ENCODE data around the gene ORC2.
"Not testable (repeated sequence)": the region's sequence is repeated elsewhere in the genome, so short reads cannot be mapped to it uniquely, and the experiment has no call there.

The ORC2 gene

GRCh38 chr2:200963124-200963917 lies at the start of gene ORC2:
Gene ORC2, minus strand, starts transcription at chr2:200963660. Its CDS starts 5,537 bp downstream, at chr2:200958123.
- peak; percentile 76 to 85 for DNase-seq (ENCODE audit: low read depth in 2 of 2)

GRCh38 chr2:201008296-201008829 lies 44.9 kb upstream of the ORC2 start:
- DNase-seq (ENCODE audit: low read depth in 2 of 2): no peak

DNA sequence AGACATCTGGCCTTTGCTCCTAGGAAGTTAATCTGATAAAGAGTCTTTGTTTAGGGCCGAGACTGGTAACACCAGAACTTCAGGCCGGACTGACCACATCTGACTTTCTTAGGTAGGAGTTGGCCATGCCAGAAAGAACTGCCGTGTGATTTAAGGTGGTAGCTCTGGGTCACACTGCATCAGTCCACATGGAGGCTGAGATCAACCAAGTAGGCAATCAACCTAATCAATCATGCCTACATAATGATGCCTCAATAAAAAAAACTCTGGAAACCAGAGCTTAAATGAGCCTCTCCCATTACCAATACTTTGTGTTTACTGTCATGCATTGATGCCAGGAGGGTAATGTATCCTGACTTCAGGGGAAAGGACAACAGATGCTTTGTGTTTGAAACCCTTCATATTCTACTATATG lies 44.1 kb upstream of the ORC2 start:
- no peak for DNase-seq (ENCODE audit: low read depth in 2 of 2)

GRCh38 chr2:201006704-201007103 lies 43.2 kb upstream of the ORC2 start:
- DNase-seq (ENCODE audit: low read depth in 2 of 2): no peak

DNA sequence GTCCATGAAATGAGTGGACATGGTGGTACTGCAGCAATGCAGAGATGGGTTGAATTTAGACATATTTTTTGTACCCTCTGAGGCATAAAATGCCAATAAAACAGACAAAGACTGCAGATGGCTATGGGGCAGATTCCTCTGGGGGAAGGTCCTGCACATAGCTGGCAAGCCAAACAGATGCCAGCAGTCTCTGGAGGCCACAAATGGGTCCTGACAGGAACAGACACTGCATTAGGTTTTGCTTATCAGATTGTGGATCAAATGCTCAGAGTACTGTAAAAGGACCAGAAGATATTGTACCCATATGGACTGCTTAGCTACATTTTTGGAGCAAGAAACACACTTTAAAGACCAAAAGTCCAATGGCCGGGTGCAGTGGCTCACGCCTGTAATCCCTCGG lies 40.9 kb upstream of the ORC2 start:
- DNase-seq (ENCODE audit: low read depth in 2 of 2): no peak

GRCh38 chr2:200993097-200993496 lies 29.6 kb upstream of the ORC2 start:
- DNase-seq (ENCODE audit: low read depth in 2 of 2): no peak

- no peak for DNase-seq (ENCODE audit: low read depth in 2 of 2)
Observed at GRCh38 chr2:200987137-200987536, 23.7 kb upstream of the ORC2 start.

- no peak for DNase-seq (ENCODE audit: low read depth in 2 of 2)
Observed at GRCh38 chr2:200985799-200986198, 22.3 kb upstream of the ORC2 start.

DNA sequence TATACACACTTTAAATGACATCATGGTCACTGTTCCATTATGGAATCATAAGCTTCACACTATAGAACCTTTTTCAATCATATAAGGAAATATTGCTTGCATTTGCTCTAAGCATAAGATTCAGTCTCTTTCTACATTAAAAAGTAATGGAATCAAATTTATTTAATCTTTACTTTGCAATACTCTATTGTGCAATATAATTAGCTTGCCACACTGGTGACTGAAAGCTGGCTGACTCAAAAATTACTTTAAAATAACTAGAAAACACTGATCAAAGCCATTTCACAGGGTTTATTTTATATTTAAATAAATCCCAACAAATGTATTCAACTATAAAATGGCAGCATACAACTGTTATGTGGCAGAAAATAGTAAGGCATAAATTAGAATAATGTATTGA lies 13.2 kb upstream of the ORC2 start:
- DNase-seq (ENCODE audit: low read depth in 2 of 2): no peak

DNA sequence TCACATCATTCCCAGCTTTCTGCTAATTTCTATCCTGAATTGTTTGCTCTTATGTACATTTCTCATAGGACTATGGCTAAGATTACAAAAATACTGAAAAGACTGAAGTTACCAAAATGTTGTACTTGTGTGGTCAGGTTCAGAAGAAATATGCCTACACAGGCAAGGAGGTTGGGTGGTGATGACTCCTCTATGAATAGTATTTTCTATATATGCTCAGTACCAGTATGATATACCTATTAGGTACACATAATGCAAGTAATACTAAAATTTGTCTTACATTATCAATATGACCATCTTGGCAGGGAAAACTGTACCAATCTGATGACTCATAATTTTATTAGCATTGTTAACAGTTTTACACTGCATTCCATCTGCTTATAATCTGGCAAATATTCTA lies 12.2 kb upstream of the ORC2 start:
- DNase-seq (ENCODE audit: low read depth in 2 of 2): no peak

GRCh38 chr2:200970057-200970456 lies 6.6 kb upstream of the ORC2 start:
- not testable (repeated sequence) for DNase-seq (ENCODE audit: low read depth in 2 of 2)

DNA sequence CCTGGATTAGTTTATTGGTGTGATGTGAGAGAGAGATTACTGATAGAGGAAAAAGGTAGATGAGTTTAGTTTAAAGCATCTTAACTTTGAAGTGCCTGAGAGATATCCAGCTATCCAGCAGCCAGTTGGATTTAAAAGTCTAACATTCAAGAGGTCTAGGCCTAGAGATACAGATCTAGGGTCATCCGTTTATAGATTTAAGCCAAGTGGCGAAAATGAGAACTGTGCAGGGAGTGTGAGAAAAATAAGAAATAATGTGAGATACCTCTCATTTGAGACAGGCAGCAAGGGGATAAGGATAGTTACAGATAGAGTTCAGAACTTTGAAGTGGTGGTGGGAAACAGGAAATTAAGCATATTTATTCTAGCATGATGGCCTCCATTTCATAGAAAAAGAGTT lies 5.3 kb upstream of the ORC2 start:
- DNase-seq (ENCODE audit: low read depth in 2 of 2): no peak

DNA sequence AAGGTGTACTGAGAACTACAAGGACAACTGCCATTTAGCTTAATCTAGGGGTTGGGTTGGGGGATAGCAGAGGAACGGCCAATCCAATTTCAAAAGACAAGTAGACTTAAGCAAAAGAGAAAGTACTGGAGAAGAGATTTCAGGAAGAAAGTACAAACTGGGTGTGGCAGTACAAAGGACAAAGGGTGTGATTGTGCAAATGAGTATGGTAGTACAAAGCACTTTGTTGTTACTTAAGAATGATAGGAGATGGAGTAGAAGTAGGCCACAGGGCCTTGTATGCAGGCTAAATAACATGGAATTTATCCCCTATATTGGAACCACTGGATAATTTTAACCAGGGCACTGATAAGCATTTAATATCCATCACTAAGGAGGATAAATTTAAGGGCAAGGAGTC lies 4.7 kb upstream of the ORC2 start:
- no peak for DNase-seq (ENCODE audit: low read depth in 2 of 2)

GRCh38 chr2:200966770-200967169 lies 3.3 kb upstream of the ORC2 start:
- DNase-seq (ENCODE audit: low read depth in 2 of 2): no peak

DNA sequence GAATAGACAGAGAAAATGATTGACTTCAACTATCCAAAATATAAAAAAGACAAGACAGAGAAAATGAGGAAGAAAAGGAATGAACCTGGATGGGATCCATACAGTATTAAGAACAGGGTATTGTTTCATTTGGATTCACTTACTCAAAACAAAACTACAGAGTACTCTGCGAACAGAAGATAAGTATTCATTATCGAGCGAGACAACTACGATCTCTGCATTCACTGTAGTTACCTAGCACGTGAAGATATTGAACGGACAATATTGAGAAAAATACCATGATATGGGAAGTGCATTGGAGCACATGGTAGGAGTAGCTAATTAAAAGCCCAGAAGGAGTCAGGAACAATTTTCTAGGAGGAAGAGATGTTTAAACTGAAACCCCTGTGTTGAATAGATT lies 1.0 kb upstream of the ORC2 start:
- no peak for DNase-seq (ENCODE audit: low read depth in 2 of 2)

GRCh38 chr2:200963918-200964252 lies 425 bp upstream of the ORC2 start:
- not testable (repeated sequence) for DNase-seq (ENCODE audit: low read depth in 2 of 2)

GRCh38 chr2:200962811-200963123 lies 693 bp downstream of the ORC2 start:
- DNase-seq (ENCODE audit: low read depth in 2 of 2): no peak

GRCh38 chr2:200961674-200962073 lies 1.8 kb downstream of the ORC2 start:
- no peak for DNase-seq (ENCODE audit: low read depth in 2 of 2)

GRCh38 chr2:200950378-200950777 lies 13.1 kb downstream of the ORC2 start:
- DNase-seq (ENCODE audit: low read depth in 2 of 2): no peak

DNA sequence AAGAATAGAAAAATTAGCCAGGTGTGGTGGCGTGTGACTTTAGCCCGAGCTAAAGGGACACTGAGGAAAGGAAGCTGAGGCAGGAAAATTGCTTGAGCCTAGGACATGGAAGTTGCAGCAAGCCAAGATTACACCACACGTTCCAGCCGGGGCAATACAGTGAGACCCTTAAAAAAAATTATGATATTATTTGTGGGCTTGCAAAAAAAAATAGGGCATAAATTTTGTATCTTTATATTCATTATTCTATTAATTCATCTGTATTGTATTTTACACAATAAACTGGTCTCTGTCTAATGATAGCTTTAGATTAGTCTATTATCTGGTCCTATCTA lies 18.1 kb downstream of the ORC2 start:
- DNase-seq (ENCODE audit: low read depth in 2 of 2): no peak

DNA sequence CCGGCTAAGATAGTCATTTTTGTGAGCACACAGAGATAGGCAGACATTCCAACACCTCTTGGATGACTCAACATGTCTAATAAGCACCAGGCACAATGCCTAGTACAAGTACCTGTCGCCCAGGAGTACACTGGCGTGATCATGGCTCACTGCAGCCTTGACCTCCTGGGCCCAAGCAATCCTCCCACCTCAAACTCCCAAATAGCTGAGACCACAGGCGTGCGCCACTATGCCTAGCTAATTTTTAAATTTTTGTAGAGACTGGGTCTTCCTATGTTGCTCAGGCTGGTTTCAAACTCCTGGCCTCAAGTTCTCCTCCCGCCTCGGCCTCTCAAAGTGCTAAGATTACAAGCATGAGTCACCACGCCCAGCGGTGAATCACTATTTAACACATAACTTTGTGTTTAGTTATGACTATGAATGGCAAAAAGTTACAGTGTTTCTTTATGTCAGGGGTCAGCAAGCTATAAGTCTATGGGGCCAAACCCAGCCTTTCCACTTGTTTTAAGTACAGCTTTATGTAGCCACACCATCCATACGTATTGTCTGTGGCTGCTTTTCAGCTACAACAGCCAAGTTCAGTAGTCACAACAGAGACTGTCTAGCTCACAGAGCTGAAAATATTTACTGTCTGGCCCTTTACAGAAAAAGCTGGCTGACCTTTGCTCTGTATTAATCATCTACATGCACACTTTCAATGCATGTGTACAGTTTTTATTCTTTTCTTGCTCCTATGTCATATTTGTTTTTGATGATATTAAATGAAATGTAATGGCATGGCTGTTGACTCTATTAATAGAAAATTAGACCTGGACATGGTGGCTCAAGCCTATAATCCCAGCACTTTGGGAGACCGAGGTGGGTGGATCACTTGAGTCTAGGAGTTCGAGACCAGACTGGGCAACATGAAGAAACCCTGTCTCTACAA lies 18.7 kb downstream of the ORC2 start:
- DNase-seq (ENCODE audit: low read depth in 2 of 2): peak in 1 of 2 donors; percentile 18

- DNase-seq (ENCODE audit: low read depth in 2 of 2): no peak
Observed at GRCh38 chr2:200943527-200944105, 19.8 kb downstream of the ORC2 start.

DNA sequence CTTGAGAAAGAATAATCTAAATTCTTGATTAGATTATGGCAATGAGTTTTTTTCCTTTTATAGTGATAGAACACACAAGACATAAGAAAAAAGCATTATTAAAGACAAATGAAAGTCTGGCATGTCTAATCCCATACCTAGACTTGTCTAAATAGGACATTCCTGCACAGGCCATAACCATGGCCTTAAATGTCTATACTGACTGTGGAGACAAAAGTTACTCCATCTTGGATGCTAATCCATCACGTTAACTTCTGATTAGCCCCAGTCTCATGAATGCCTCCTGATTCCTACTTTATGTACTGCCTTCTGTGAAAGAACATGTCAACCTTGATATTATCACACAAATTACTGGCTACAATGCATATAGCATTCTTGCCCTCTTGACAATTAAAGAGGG lies 23.6 kb downstream of the ORC2 start:
- no peak for DNase-seq (ENCODE audit: low read depth in 2 of 2)

Measured in stimulated activated CD4-positive, alpha-beta T cell treated with anti-CD3 and anti-CD28 coated beads, Interleukin-1b, Interleukin-23, amount 100 ng/mL, for 1 hour (primary cell).